ENCODE results near the gene TAS2R40. TPM values are rescaled to one million over a fixed set of nuclear protein-coding genes. Genes with fewer than 3 reads are reported as not detected.

TAS2R40 gene
- total RNA-seq, 2 experiments from 2014 or later, result not detected

DNA sequence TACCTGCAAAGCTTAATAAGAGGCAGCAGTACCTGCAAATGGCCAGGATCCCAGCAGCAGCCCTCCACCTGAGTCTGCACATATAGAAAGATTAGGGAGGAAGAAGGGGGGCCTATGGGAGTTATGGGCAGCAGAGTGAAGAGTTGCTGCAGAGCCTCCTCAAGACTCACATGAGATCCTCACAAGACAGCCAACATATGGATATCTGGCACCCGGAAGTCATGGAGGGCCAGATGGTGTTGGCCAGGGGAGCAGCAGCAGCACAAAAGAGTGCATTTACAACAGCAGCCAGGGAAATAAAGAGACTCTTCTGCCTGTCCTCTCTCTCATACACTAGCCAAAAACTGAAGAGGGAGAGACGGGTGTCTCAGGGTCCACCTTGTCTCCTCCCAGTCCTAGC, 4.0 kb upstream of the TAS2R40 start:
- CTCF ChIA-PET, result interaction anchor here (1.3 kb wide), 1 partner anchor 215 kb away, joined by 3 read pairs; no protein-coding TSS in a partner anchor
- POLR2A ChIA-PET, result interaction anchor here (1.1 kb wide), 1 partner anchor 127 kb away, joined by 7 read pairs; no protein-coding TSS in a partner anchor

GRCh38 chr7:143221286-143221685, 551 bp upstream of the TAS2R40 start:
- ChIA-PET CTCF (interaction anchor here (1.0 kb wide), 1 partner anchor 218 kb away, joined by 3 read pairs; no protein-coding TSS in a partner anchor), POLR2A (no interaction called here)

DNA sequence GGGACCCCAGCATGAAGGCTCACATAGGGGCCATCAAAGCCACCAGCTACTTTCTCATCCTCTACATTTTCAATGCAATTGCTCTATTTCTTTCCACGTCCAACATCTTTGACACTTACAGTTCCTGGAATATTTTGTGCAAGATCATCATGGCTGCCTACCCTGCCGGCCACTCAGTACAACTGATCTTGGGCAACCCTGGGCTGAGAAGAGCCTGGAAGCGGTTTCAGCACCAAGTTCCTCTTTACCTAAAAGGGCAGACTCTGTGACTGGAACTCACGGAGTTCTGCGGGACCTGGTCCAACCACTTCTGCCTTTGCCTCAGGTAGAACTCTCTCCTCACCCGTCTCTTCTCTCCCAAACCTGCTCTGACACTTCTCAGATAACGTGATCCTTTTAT, 945 bp downstream of the TAS2R40 start:
- CTCF ChIA-PET, result interaction anchor here (2.9 kb wide), 1 partner anchor 8 kb away, joined by 9 read pairs; no protein-coding TSS in a partner anchor
- POLR2A ChIA-PET, result no interaction called here

DNA sequence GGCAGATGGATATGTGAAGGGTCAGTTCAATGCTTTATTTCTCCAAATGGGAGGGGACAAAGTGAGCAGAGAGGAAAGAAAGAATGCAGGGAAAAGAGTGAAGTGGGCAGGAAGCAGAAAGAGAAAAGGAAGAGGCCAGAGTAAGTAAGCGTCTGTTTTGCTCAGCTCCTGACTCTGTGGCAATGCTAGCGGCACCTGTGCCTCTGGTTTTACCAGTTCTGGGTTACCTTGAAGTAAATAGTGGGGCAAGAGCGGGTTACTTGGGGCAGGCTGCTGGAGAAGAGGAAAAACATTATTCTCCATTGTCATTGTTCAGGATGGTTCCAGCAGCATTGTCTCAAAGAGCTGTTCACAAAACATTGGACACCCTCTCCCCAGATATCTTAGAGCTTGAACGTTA, 1.9 kb downstream of the TAS2R40 start:
- POLR2A ChIA-PET, result no interaction called here
- CTCF ChIA-PET, result interaction anchor here (2.9 kb wide), 1 partner anchor 9 kb away, joined by 9 read pairs; no protein-coding TSS in a partner anchor

DNA sequence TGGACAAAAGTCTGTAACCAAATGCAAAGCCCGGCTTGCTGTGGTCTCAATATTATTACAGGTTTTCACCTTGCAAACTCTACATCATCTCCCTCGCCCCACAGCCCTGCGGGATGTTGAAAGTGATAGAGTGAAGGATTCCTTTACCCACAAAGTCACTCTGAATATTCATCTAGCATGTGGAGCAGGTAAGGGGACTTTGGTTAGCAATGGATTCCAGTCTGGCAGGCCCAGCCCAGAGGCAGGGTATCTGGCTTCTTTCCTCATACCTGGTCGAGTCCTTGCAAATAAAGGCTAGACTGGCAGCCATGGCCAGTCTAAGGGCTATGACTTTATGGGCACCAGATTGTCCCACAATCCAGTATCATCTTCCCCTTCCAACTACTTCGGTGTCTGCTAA, 3.2 kb downstream of the TAS2R40 start:
- POLR2A ChIA-PET, result no interaction called here
- CTCF ChIA-PET, result no interaction called here

GRCh38 chr7:143227806-143228205, 6.0 kb downstream of the TAS2R40 start:
- CTCF ChIA-PET, result no interaction called here

GRCh38 chr7:143229054-143229790, 7.4 kb downstream of the TAS2R40 start:
- POLR2A ChIA-PET, result no interaction called here
- CTCF ChIA-PET, result no interaction called here

More at GRCh38 chr7:143227806-143228205, 6.0 kb downstream of the TAS2R40 start:
- POLR2A ChIA-PET, result no interaction called here

DNA sequence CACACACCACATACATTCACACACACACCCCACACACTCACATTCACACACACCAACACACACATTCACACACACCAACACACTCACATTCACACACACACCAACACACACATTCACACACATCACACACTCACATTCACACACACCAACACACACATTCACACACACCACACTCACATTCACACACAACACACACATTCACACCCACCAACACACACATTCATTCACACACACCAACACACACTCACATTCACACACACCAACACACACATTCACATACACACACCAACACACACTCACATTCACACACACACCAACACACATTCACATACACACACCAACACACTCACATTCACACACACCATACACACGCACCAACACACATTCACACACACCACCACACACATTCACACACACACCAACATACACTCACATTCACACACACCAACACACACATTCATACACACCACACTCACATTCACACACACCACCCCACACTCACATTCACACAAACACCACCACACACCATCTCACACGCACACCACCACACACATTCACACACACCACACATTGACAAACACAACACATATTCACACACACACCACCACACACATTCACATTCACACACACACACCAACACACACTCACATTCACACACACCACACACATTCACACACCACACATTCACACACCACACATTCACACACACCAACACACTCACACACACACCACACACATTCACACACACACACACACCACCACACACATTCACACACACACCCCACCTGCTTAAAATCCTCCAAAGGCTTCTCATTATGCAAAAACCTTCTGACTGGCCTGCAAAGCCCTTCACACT, 9.0 kb downstream of the TAS2R40 start:
- ChIA-PET POLR2A (no interaction called here), CTCF (no interaction called here)

GRCh38 chr7:143233816-143234532, 12.1 kb downstream of the TAS2R40 start:
- ChIA-PET POLR2A (no interaction called here), CTCF (no interaction called here)

DNA sequence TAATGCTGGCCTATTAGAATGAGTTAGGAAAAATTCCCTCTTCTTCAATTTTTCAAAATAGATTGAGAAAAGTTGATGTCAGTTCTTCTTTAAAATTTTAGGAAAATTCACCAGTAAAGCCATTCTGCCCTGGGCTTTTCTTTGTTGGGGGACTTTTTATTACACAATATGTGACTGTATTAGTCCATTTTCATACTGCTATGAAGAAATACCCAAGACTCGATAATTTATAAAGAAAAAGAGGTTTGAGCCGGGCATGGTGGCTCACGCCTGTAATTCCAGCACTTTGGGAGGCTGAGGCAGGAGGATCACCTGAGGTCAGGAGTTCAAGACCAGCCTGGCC, 12.7 kb downstream of the TAS2R40 start:
- ChIA-PET CTCF (no interaction called here), POLR2A (no interaction called here)

GRCh38 chr7:143235561-143235960, 13.7 kb downstream of the TAS2R40 start:
- ChIA-PET POLR2A (no interaction called here), CTCF (no interaction called here)

- POLR2A ChIA-PET, result no interaction called here
- CTCF ChIA-PET, result no interaction called here
Measured at GRCh38 chr7:143236408-143236990, 14.7 kb downstream of the TAS2R40 start.

DNA sequence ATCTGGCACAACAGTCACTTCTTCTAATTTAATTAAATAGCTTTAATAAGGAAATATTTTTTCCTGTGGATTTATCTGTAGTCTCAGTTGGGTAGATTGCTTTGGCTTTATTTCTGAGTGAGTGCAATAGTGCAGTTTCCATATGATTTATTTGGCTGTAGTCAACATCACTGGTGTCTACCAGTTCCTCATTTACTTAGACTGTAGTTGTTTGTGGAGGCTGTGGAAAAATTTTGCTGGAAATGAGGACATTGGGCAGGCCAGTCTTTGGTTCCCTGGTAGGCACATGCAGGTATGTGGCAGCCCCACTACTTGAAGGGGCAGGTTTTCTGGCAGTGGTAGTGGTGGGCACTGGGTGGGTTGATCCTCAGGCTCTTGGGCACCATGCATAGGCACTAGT, 15.5 kb downstream of the TAS2R40 start:
- CTCF ChIA-PET, result no interaction called here
- POLR2A ChIA-PET, result no interaction called here

DNA sequence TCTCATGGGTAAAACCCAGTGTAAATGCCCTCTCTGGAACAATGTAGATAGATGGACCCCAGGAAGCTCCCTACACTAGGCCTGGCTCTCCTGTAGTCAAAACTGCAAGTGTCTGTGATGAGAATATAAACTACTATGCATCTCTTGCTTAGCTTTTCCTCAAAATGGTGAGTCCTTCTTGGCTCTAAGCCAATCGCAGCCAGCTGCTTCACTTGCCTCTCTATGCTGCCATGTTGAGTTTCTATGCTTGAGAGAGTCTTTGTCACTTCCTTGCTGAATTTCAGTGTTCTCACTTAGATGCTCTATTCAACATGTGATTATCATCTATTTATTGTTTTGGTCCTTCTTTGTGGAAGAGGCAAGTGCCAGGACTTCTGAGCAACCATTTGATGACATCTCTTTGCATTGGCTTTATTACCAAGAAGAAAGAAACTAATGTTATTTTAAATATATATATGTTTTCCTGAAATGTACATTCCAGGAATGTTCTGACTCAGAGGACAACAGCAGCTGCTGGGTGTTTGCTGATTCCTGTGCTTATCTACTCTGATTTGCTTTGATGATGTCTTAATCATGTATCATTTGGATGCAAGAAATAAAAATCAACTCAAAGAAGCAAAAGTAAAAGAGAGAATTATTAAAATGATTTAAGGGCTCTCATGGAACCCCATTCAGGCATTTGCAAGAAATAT, 16.6 kb downstream of the TAS2R40 start:
- CTCF ChIA-PET, result interaction anchor here (0.6 to 2.7 kb wide), 3 partner anchors 23 to 263 kb away, joined by 3 to 28 read pairs (median 6); no protein-coding TSS in a partner anchor
- POLR2A ChIA-PET, result no interaction called here

GRCh38 chr7:143239813-143240212, 18.0 kb downstream of the TAS2R40 start:
- CTCF ChIA-PET, result interaction anchor here (0.5 to 2.7 kb wide), 21 partner anchors 10 to 367 kb away, joined by 3 to 28 read pairs (median 6); partner anchors contain the start of genes CASP2, EPHA1 and GSTK1
- POLR2A ChIA-PET, result interaction anchor here (1.4 to 1.5 kb wide), 2 partner anchors 23 to 50 kb away, joined by 3 read pairs; partner anchors contain the start of gene GSTK1

DNA sequence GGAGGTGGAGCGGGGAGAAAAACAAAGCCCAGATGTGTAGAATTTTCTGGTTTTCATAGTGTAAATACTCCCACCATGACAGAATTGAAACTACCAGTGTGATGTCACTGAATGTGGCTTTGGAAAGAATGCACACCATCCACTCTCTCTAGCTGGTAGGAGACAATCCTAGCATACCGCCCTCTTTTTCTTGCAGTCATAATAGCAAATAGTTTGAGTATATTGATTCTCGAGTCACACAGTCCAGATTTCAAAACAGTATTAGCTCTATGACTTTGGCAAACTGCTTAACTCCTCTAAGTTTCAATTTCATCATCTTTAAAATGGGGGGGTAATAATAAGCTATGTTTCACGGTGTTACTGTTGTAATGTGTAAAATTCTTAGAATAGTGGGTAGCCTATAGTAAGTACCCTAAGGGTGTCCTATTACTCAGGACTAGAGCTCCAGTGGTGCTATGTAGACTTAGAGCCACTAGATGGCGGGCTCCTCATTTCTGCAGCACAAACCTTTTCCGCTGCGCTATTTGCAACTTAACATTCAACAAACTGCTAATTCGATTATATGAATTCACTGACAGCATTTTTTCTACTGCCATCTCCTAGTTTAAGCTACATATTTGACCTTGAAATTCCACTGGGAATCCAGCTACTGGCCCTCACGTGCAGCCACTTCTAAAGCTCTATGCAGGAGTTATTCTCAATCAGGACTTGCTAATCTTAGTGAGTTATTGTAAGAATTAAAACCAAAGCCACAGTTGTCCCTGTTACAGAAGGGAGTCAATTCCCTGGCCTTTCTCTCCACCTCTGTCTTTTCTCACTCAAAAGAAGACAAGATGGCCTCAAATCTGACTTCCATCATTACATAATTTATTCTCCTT, 18.7 kb downstream of the TAS2R40 start:
- POLR2A ChIA-PET, result interaction anchor here (0.7 to 1.5 kb wide), 4 partner anchors 23 to 59 kb away, joined by 3 read pairs; partner anchors contain the start of gene GSTK1
- CTCF ChIA-PET, result interaction anchor here (0.6 to 2.7 kb wide), 31 partner anchors 8 to 367 kb away, joined by 3 to 28 read pairs (median 5); partner anchors contain the start of genes CASP2, EPHA1 and GSTK1

GRCh38 chr7:143242306-143242705, 20.5 kb downstream of the TAS2R40 start:
- ChIA-PET CTCF (interaction anchor here (1.7 kb wide), 1 partner anchor 47 kb away, joined by 4 read pairs; no protein-coding TSS in a partner anchor), POLR2A (no interaction called here)

GRCh38 chr7:143243111-143243510, 21.3 kb downstream of the TAS2R40 start:
- ChIA-PET CTCF (interaction anchor here (0.6 to 1.7 kb wide), 3 partner anchors 46 to 186 kb away, joined by 3 to 4 read pairs (median 4); no protein-coding TSS in a partner anchor), POLR2A (no interaction called here)

Data from activated CD8-positive, alpha-beta memory T cell treated with anti-CD3 and anti-CD28 coated beads for 36 hours (primary cell).